Stimulated activated CD4-positive, alpha-beta T cell treated with anti-CD3 and anti-CD28 coated beads, Interleukin-12 subunit alpha, Interleukin-12 subunit beta, amount 100 ng/mL, for 4 hours (primary cell): ENCODE data around the gene AP2A1.
A peak's percentile ranks its signal among the peaks of the same experiment; 100 is the strongest.
"Not testable (repeated sequence)": the region's sequence is repeated elsewhere in the genome, so short reads cannot be mapped to it uniquely, and the experiment has no call there.

Experiments used
- DNase-seq: peaks from one replicate; pipeline ENCODE4 v3.0.0-alpha.2; 2020

AP2A1 gene

GRCh38 chr19:49766930-49767299, at the start of gene AP2A1:
AP2A1 (plus strand) TSS chr19:49767001; CDS start chr19:49767134, 133 bp downstream.
- no peak for DNase-seq

GRCh38 chr19:49718511-49718910, 48.3 kb upstream of the AP2A1 start:
- DNase-seq = no peak

- DNase-seq = no peak
These were observed 47.8 kb upstream of the AP2A1 start for GRCh38 chr19:49718991-49719390.

GRCh38 chr19:49719420-49719819, 47.4 kb upstream of the AP2A1 start:
- not testable (repeated sequence) for DNase-seq

DNA sequence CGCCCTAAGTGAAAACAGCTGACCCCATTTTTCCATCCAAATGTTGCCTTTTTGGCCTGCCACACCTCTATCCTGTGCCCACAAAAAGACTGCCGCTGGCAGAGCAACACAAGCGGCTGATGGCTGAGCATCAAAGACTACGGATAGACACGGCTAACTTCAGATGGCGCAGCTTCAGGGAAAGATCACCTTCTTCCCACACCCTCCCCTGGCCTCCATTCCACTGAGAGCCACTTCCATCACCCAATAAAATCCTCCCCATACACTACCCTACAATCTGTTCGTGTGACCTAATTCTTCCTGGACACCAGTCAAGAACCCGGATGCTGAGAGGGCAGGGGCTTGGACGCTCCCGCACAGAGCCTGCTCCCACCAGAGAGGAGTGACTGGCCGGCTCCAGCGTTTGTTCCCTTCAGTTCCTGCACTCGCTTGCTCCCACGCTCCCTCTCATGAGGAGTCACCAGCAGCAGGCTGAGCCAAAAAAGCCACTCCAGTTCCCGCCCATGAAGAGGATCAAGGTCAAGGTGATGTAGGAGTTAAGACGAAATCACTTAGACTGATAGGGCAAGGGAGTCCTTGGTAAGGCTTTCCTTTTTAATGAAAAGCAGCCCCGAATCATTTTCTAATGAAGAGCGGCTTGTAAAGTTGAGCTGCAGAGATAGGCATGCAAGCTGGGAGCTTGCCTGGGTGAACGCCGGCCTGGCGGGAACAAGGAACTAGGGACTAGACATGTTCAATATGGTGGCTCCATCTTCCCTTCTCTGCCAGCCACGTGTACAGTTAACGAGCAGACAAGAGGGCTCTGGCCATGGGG, 39.4 kb upstream of the AP2A1 start:
- no peak for DNase-seq

DNA sequence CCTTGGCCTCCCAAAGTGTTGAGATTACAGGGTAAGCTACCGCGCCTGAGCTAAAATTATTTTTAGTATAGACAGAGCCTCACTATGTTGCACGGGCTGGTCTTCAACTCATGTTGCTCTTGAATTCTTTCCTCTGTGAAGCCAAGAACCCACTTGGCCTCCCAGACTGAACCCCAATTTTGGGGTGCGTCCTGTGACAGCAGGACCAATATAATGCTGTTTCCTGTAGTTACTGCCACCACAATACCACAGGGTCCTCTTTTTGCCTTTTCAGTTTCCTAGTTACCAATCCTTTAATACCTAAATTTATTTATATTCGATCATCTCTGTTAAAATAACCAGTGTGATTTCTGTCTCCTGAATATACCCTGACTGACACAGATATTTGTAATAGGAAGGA, 36.6 kb upstream of the AP2A1 start:
- no peak for DNase-seq

GRCh38 chr19:49738268-49738667, 28.5 kb upstream of the AP2A1 start:
- no peak for DNase-seq

DNA sequence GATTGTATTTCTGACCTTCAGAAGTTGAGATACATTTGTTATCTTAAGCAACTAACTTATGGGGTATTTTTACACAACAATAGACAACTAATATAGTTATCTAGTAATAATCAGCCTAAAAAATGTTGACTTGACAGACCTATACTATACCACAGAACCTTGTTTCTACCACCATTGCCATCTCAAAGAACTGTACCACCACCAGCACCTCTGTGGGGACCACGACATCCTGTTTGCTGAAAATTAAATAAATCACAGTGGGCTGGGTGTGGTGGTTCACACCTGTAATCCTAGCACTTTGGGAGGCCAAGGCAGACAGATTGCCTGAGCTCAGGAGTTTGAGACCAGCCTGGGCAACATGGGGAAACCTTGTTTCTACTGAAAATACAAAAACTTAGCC, 27.7 kb upstream of the AP2A1 start:
- no peak for DNase-seq

GRCh38 chr19:49739933-49740332, 26.9 kb upstream of the AP2A1 start:
- DNase-seq = no peak

DNA sequence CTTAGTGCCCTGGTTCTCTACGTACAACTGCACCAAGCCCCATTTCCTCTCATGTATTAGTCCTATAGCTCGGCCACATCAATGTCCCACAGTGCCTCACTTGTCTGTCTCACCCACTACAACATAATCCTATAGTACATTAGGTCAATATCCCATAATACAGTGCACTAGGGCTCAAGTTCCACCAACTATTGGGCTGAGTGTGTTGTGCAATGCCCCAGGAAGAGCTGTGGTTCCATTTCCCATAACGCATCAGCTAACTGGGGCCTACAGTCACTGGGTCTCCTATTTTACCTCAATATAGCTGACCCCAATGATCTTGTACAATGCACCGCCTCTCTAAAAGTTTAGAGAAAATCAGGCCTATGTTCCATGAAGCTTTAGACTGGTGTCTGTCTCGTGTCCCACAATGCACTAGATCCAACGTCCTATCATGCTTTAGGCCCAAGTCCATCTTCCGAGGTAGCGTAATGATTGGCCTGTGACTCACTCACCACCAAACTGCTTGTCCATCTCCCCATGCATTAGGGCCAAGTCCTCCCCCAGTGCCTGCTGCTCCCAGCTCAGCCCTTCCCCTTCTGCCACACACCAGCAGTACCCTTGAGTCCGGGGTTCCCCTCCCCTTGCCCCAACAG, 25.5 kb upstream of the AP2A1 start:
- no peak for DNase-seq

DNA sequence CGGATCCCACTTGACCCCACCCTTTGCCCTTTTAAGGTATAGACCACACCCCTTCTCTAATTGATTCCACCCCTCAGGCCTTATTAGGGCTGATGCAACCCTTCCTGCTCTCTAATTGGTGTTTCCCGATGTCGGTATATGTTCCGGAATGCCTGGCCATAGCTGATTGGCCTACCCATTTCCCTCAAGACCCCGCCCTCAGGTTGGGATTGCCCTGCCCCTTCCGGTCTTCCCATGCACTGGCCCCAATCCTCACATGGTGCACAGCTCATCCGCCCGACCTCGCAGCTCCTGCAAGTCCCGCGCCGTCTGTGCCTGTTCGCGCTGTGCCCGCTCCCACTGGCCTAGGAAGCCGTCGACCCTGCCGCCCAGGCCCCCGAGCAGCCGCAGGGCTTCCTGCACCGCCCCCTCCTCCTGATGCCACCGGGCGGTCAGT, 21.8 kb upstream of the AP2A1 start:
- DNase-seq = no peak

DNA sequence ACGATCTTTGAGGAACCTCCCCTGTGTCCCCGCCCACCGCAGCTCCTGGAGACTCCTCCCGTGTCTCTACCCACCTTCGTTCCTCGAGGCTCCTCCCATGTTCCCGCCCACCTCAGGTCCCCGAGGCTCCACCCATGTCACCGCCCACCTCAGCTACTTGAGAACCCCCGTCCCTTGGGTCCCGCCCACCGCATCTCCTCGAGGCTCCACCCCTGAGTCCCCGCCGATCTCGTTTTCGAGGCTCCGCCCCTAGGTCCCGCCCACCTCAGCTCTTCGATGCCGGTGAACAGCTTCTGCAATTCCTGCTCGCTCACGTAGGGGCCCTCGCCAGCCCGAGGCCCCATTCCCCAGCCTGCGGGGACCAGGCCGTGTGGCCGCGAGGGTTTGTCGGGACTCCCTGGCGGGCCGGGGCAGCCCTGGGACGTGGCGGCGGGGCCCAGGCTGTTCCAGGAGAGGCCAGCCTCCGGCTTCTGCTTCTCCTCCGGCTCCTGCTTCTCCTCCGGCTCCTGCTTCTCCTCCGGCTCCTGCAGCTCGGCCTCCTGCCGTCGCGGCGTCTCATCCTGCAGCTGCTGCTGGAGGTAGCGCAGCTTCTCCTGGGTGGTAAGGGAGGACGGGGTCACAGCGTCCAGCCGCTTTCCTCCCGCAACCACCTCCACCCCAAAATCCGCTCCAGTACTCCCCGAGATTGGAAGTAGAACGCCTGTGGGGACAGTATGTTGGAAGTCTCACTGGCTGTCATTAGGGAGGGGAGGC, 20.4 kb upstream of the AP2A1 start:
- peak; percentile 25 for DNase-seq

DNA sequence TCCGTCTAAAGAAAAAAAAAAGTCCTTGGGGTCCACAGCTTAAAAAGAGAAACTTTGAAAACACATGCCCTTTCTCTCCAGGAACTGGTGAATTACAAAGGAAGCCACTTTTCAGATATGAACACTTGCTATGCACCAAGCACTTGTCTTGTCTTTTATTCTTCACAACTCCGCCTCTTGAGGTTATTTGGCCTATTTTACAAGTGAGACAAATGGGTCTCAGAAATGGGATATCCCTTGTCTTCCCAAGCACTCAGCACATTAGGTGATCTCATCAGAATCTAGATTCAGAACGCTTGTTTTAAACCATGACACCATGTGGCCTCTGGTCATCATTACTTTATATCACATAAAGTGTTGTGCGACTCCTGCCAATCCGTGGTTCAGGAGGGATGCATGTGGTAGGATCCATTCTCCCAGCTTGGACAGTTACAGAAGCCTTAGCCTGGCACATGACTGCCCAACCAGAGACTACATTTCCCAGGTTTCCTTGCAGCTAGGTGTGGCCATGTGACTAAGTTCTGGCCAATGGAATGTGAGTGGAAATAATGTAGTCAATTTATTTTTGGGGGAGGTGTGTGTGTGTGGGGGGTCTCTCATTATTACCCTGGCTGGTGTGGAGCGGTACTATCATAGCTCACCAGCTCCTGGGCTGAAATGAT, 17.6 kb upstream of the AP2A1 start:
- DNase-seq = no peak

GRCh38 chr19:49749771-49750170, 17.0 kb upstream of the AP2A1 start:
- no peak for DNase-seq

GRCh38 chr19:49752701-49753100, 14.1 kb upstream of the AP2A1 start:
- DNase-seq = no peak

- DNase-seq = no peak
These were observed 10.8 kb upstream of the AP2A1 start for GRCh38 chr19:49755956-49756355.

DNA sequence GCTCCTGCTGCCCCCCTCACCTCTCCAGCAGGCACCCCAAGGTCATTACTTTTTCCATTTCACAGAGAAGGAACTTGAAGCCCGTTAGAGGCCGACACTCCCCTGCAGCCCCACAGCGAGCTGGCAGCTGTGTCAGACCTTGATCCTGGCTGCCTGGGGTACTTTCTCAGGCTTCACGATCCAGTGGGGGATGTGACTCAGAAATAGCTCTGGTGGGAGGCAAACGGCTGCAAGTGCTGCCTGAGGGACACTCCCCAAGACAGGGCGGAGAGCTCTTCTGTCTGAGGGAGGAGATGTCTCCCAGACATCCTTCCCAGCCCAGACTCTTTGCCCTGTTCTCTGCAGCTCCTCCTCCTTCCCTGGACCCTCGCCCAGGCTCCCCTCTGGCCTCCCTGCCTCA, 8.5 kb upstream of the AP2A1 start:
- no peak for DNase-seq

DNA sequence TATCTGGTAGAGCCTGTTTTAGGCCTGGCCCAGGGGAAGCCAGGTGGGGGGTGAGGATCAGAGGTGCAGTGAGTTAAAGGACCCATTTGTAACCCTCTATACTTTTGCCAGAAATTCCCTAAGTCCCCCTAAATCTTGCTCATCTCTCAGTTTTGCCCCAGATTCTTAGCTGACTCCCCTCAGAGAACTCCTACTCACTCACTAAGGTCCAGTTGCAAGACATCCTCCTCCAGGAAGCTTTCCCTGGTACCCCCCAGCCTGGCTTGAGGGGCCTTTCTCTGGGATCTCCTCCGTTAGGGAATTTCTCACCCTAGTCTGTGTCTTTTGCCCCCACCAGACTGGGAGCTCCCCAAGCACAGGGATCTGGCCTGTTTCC, 5.6 kb upstream of the AP2A1 start:
- DNase-seq = no peak

DNA sequence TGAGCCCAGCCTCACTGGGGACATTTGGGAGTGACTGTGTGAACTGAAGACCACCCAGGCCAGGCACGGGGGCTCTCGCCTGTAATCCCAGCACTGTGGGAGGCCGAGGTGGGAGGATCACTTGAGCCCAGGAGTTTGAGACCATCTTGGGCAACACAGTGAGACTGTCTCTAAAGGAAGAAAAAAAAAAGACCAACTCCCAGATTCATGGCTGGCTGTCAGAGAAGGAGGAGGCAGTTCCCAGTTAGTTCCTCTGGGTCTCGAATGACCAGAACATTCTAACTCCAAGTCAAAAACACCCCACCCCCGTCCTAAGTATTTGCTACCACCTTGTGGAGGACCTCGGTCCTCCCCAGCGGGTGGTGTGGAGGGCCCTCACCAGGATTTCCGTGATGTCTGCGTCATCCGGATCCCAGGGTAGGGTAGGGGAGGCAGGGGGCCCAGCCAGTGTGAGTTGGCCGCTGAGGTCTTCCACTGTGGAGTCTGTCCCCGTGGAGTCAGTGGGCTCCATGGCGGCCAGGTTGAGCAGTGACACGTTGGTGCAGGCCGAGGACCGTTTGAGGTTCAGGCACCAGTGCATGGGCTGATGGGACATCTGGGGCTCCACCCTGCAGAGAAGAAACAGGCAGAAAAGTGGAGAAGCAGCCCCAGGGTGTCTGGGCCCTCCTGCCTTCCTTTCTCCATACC, 5.0 kb upstream of the AP2A1 start:
- DNase-seq = no peak

GRCh38 chr19:49763230-49763629, 3.6 kb upstream of the AP2A1 start, which contains the start of gene TSKS:
TSKS (minus strand) TSS chr19:49763306; CDS start chr19:49763247, 59 bp downstream.
- DNase-seq = no peak

- DNase-seq = no peak
These were observed 2.5 kb upstream of the AP2A1 start for GRCh38 chr19:49764341-49764740.
